ENCODE results near the gene SCEL.

- TF ChIP-seq POLR2A (IDR thresholded peaks at IDR 0.05; ENCODE audit: low read length) (no peak), GATA1 (IDR thresholded peaks at IDR 0.05; ENCODE audit: low read depth, low read length) (no peak)
These were observed 117.8 kb downstream of the SCEL start for GRCh38 chr13:77653301-77653700.
